GM21360 (cell line): ENCODE data around the gene IL1F10.

ENCODE experiments used
- ATAC-seq: cut with Tn5 transposase; IDR thresholded peaks from one replicate; pipeline ENCODE4 v1.9.1; 2021; ENCODE audit warnings: mild to moderate bottlenecking, moderate library complexity; ENCODE audit not compliant: unreplicated experiment

The IL1F10 gene

GRCh38 chr2:113067681-113068080 lies at the start of gene IL1F10:
TSS of gene IL1F10 (plus strand) at chr2:113067970. CDS start at chr2:113072739, 4,769 bp downstream.
- ATAC-seq, result no peak

- ATAC-seq, result no peak
These were observed 49.3 kb upstream of the IL1F10 start for GRCh38 chr2:113018509-113018908.

GRCh38 chr2:113021312-113021711 lies 46.5 kb upstream of the IL1F10 start:
- ATAC-seq, result no peak

GRCh38 chr2:113024764-113025163 lies 43.0 kb upstream of the IL1F10 start:
- ATAC-seq, result no peak

GRCh38 chr2:113025737-113026136 lies 42.0 kb upstream of the IL1F10 start:
- ATAC-seq, result no peak

DNA sequence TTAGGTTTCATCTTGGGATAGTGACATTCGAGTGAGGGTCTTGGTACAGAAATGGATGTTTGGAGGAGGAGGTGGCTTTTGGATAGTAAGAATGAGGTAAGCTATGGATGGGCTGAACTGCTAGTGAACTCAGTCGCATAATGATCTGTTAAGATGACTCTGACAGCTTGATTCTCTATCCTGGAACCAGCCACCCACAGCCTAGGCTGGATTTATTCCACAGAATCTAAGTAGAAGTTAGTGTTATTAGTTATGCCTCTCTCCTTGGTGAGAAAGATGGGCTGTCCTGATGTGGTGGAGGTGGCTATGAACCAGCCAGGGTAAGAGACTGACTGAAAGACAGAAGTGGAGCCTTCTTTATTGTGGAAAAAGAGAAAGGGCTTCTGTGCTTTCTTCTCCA lies 40.1 kb upstream of the IL1F10 start:
- ATAC-seq, result no peak

DNA sequence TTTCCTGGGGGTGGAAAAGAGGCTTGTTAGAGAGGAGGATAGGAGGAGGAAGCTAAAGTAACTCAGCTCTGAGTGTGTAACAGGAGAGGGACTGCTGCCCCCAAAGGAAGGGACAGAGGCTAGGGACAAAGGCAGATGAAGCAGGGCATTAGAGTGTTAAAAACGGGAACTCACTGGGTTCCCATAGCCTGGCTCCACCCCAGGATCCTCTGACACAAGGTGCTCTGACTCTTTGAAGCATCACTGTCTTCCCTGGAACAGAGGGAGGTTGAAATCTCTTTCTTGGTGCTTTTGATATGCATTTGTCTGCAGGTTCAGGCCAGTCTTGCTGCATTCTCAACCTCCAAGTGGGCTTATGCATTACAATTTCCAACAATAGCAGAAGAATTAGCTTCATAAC lies 39.7 kb upstream of the IL1F10 start:
- no peak for ATAC-seq

DNA sequence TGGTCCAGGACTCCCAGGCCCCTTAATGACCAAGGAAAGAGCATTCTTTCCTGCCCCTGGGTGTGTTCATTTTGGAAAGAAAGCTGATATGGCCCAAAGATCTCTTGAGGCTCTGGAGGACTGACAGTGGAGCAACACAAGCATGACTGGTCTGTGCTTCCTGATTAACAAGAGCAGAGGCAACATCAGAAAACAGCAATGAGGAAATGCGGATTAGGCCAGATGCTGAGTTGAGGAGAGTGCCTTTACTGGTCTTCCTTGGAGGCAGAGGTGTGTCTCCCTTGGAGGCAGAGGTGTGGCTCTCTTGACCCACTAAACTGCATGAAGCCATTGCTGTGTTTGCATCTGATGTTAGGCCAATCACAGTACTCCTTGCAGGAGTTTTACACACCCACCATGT lies 35.0 kb upstream of the IL1F10 start:
- ATAC-seq, result no peak

DNA sequence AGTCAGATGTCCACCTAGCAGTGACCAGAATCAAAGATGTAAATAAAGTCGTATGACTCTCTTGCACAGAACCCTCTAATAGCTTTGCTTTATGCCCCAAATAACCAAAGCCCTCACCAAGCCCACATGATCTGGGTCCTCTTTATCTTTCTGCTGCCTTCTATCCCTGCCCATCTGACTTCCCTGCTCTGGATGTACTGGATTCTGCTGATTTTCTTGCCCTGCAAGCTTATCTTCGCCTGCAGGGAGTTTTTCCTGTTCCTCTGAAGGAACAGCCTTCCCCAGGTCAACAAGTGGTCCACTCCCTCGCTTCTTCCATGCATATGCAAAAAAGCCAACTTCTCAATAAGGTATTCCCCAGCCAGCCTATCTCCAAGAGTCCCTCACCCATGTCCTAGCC lies 33.8 kb upstream of the IL1F10 start:
- ATAC-seq, result no peak

- ATAC-seq, result no peak
These were observed 31.0 kb upstream of the IL1F10 start for GRCh38 chr2:113036763-113037162.

- no peak for ATAC-seq
These were observed 29.5 kb upstream of the IL1F10 start for GRCh38 chr2:113038291-113038690.

DNA sequence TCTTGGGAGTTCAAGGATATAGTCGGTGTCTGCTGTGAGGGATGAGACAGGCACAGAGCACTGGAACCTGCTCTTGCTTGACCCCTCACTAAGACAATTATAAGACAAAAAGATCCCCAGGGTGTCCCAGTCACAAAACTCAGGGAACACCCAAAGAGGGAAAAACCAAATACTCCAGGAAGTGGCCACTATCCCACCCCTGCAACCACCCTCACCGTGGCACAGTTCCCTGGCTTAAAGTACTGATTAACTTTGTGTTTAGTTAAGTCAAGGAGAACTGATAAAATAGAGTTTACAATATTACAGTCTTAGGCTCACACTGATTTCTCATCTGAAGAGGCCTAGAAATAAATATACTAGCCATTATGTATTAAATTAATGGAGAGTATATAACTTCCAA lies 28.6 kb upstream of the IL1F10 start:
- ATAC-seq, result no peak

DNA sequence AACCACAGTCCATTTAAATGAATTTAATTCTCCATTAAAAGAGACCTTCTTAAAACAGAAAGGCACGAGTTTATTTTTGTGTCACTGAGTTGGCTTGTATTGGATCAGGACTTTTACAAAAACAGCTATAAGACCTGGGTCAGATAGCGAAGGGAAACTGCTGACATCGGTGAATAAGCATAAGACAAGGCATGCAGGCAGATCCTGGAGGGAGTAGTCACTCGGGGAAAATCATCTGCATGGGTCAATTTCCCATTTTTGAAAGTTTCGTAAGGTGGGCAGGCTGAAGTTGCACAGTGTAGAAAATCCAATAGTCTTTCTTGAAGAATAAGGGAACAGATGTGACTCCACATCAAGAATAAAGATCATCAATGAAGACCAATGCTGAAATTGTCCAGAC lies 28.1 kb upstream of the IL1F10 start:
- ATAC-seq, result no peak

GRCh38 chr2:113041871-113042270 lies 25.9 kb upstream of the IL1F10 start:
- no peak for ATAC-seq

- ATAC-seq, result no peak
These were observed 21.3 kb upstream of the IL1F10 start for GRCh38 chr2:113046465-113046864.

GRCh38 chr2:113050921-113051895 lies 16.6 kb upstream of the IL1F10 start:
- ATAC-seq, result no peak

DNA sequence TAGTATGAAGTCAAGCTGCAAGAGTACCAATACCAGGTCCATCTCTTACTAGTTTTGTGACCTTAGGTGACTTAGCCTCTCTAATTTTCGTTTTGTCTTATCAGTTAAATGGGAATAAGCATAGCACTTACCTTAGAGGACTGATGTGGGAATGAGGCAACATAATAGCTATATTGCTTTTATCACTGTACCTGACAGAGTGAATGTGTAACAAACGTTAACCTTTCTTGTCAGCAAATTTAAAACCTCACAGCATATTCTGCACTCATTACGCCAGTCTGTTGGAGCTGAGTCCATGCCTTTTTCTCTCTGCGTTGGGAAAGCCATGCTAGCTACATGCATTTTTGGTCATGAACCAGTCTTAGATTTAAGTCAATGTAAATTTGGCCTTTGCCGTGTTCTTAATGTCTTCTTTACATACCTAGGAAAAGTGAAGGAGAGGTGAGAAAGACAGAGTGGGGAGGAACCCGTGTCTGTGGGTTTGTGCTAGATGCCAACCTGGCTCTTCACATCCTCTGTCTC lies 15.3 kb upstream of the IL1F10 start, which contains the start of gene IL36B:
TSS of gene IL36B (minus strand) at position 472 of the 522 bp plus-strand sequence.
- ATAC-seq, result no peak

GRCh38 chr2:113053666-113054065 lies 14.1 kb upstream of the IL1F10 start:
- no peak for ATAC-seq

- no peak for ATAC-seq
These were observed 13.7 kb upstream of the IL1F10 start for GRCh38 chr2:113054066-113054465.

- no peak for ATAC-seq
These were observed 11.2 kb upstream of the IL1F10 start for GRCh38 chr2:113056521-113056920.

DNA sequence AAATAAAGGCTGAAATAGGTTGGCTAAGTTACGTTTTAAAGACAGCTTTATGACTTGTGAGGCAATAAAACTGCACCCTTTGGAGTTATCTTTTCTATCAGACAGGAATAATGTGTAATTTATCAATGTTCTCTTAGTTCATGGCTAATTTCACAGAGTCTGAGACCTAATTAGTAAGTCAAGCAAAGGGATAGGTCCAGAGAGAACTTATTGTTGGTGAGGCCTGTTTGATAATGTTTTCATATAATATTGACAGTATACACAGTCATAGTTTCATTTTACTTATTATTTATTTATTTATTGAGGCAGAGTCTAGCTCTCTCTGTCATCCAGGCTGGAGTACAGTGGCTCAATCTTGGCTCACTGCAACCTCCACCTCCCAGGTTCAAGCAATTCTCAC lies 10.7 kb upstream of the IL1F10 start:
- ATAC-seq, result no peak

DNA sequence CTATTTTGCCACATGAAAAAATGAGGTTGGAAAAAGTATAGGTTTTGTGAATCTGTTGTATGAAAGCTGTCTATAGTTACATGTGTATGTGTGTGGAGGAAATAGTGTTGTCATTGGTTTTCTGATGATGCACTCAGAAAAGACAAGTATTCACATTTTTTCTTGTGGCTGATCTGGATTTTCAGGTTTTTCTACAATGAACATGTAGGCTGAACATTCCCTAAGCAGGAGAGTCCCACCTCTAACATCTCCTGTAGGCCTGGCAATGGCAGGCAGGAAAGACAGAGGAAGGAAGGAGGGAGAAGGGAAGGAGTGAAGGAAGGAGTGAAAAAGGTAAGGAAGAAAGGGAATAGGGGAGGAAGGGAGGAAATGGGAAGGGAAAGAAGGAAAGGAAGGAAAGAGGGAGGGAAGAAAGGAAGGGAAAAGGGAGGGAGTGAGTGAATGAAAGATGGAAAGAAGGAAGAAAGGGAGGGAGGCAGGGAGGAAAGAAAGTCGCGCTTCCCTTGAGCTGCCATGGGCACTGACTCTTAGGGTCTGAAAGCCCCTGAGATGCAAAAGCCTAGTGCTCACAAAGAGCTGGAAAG lies 9.3 kb upstream of the IL1F10 start:
- no peak for ATAC-seq
